IMR-90 (cell line): Measurements from ENCODE around the gene NFATC1.

ENCODE experiments used
- CTCF ChIP-seq: conservative IDR thresholded peaks from 2 replicates; pipeline ENCODE4 v1.5.1; 2012; ENCODE audit warnings: mild to moderate bottlenecking, low read depth, low read length, improper control_type of control experiment
- RCOR1 ChIP-seq: IDR thresholded peaks from 2 replicates; pipeline ENCODE4 v1.6.1; 2012; ENCODE audit warnings: mild to moderate bottlenecking, low read length, improper control_type of control experiment; ENCODE audit not compliant: insufficient replicate concordance

GRCh38 chr18:79566771-79567431 lies 171.2 kb downstream of the NFATC1 start:
- no peak for TF ChIP-seq CTCF
- no peak for TF ChIP-seq RCOR1
